Measurements from ENCODE around the gene FTCDNL1.

DNA sequence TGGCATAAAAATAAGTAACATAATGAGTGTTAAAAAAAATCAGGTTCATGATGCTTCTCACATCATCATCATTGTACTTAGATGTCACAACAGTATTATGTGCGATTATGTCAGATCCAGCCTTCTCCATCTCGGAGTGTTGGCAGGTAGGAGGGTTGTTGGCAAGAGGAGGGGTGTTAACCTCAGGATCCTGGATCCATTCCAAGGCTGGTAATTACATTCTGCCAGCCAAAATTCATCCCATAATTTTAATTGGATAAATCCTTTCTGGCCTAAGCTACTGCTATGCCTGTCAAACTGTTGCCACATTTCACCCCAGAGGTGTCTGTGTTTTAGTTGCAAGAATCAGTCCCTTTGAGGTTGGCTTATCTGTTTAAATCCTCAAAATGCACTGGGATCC is 891 bp upstream of the FTCDNL1 start:
- TF ChIP-seq POLR2AphosphoS5 (IDR thresholded peaks at IDR 0.05) = no peak
- TF ChIP-seq, protein P1, sequence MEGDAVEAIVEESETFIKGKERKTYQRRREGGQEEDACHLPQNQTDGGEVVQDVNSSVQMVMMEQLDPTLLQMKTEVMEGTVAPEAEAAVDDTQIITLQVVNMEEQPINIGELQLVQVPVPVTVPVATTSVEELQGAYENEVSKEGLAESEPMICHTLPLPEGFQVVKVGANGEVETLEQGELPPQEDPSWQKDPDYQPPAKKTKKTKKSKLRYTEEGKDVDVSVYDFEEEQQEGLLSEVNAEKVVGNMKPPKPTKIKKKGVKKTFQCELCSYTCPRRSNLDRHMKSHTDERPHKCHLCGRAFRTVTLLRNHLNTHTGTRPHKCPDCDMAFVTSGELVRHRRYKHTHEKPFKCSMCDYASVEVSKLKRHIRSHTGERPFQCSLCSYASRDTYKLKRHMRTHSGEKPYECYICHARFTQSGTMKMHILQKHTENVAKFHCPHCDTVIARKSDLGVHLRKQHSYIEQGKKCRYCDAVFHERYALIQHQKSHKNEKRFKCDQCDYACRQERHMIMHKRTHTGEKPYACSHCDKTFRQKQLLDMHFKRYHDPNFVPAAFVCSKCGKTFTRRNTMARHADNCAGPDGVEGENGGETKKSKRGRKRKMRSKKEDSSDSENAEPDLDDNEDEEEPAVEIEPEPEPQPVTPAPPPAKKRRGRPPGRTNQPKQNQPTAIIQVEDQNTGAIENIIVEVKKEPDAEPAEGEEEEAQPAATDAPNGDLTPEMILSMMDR (IDR thresholded peaks at IDR 0.05) = no peak
